GM18505 (cell line): ENCODE results near the gene PRRX2.
"Not testable (repeated sequence)": the region's sequence is repeated elsewhere in the genome, so short reads cannot be mapped to it uniquely, and the experiment has no call there.

Source experiments
- ATAC-seq: cut with Tn5 transposase; IDR thresholded peaks from one replicate; pipeline ENCODE4 v1.9.1; 2021; ENCODE audit not compliant: unreplicated experiment
- POLR2A ChIP-seq: IDR thresholded peaks from 4 replicates; pipeline ENCODE4 v1.6.1; 2011; ENCODE audit warnings: borderline replicate concordance; ENCODE audit not compliant: insufficient read depth, insufficient read length; ENCODE audit errors: extremely low read depth

The PRRX2 gene

DNA sequence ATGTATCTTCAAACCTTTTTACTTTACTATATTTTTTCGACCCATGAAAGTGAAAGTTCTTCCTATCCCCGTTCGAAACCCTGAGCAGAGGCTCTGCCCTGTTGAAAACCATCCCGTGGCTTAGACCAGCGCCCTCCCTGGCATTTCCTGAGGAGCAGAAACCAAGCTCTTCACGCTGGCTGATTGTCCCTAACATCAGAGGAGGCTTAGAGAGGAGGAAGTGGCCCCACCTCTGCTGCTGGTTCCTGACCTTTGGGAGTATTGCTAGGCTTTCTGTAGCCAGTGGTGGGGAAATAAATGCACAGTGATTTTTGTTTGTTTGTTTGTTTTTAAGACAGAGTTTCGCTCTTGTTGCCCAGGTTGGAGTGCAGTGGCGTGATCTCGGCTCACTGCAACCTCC, 91.6 kb downstream of the PRRX2 start:
- ATAC-seq: no peak
- TF ChIP-seq POLR2A: no peak

DNA sequence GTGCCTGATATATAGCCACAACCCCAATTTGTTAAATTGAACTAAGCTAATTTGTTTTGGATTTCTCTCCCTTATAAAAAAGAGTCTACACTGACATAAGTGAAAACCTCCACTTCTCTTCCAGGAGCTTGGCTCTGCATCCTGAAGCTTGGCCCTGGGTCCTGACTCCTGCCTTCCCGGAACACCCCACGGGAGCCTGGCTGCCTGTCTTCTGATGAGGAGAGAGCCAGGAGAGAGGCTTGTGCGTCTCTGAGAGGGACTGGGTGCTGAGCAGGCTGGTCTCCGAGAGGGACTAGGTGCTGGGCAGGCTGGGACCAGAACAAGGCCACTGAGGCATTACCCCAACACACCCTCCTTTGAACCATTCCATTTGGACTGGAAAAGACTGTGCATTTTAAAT, 93.9 kb downstream of the PRRX2 start:
- ATAC-seq: no peak
- TF ChIP-seq POLR2A: no peak

DNA sequence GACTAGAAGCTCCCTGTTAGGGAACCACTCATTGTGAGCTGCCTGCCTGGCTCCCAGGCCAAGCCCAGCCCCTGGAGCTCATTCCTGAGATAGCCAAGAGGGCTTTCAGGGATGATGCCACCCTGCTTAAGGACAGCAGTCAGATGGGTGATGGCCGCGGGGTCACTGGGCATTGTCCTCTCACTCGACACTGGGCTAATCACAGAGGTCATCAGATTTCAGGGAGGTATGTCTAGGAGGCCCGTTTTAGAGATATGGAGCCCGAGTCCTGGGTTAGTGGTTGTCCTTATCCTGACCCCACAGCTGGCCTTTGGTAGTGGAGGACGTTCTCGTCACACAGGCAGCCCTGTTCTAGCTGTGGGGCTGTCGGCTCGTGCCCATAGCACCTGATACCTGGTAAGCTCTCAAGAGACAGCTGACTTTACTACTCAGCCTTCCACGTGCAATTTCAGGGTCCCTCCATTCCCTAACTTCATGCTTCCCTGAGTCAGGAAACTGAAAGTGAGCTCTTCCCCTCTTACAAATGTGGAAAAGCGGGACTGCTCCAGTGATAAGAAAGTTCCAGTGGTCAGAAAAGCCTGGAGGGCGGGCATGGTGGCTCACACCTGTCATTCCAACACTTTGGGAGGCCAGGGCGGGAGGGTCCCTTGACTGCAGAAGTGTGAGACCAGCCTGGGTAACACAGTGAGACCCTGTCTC, 94.5 kb downstream of the PRRX2 start:
- TF ChIP-seq POLR2A: no peak
- no peak for ATAC-seq

DNA sequence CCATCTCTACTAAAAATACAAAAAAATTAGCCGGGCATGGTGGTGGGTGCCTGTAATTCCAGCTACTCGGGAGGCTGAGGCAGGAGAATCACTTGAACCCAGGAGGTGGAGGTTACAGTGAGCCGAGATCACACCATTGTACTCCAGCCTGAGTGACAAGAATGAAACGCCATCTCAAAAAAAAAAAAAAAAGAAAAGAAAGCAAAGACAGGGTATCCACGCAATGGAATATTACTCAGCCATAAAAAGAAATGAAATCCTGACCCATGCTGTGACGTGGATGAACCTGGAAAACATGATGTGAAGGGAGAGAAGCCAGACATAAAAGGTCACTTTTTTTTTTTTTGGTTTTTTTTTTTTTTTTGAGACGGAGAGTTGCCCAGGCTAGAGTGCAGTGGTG, 95.3 kb downstream of the PRRX2 start:
- ATAC-seq: not testable (repeated sequence)

DNA sequence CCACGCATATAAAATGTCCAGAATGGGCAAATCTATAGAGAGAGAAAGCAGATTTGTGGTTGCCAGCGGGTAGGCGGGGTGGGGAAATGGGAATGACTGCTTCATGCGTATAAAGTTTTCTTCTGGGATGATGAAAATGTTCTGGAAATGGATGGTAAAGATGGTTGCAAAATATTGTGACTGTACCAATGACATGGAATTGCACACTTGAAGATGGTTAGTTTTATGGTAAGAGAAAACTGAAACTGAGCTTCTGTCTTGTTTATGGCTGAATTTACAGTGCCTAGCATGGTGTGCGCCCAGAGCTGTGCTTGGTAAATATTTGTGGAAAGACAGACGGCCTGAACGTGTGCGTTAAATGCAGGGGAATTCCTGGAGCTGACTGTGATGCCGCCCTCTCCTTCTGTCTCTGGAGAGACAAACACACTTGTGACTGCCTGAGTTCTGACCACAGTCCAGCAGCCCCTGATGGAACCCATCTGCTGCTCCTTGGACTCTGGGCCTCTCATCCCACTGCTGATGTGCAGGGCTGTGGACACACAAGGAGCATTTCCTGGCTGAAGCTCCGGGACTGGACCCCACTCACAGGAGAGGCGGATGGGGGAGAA, 96.0 kb downstream of the PRRX2 start:
- TF ChIP-seq POLR2A: no peak
- ATAC-seq: no peak

DNA sequence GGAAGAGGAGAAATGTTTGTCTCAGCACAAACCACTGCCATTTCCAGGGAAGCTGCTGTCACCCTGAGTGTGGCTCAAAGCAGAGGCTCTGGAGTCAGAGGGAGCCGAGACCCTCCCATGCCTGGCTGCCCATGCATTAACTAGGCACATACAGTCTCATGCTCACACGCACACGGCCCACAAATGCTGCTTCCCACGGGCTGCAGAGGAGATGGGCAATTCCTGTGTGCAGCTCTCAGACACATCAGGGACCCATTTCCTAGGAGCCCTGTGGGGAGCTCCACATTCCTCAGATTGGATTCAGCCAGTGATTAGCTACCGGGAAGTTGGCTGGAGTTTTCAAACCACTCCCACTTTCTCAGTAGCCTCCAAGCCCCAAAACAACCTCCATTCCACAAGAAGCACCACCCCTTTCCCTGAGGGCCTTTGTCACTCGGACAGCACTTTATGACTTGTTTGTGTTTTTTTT, 96.5 kb downstream of the PRRX2 start:
- no peak for ATAC-seq

DNA sequence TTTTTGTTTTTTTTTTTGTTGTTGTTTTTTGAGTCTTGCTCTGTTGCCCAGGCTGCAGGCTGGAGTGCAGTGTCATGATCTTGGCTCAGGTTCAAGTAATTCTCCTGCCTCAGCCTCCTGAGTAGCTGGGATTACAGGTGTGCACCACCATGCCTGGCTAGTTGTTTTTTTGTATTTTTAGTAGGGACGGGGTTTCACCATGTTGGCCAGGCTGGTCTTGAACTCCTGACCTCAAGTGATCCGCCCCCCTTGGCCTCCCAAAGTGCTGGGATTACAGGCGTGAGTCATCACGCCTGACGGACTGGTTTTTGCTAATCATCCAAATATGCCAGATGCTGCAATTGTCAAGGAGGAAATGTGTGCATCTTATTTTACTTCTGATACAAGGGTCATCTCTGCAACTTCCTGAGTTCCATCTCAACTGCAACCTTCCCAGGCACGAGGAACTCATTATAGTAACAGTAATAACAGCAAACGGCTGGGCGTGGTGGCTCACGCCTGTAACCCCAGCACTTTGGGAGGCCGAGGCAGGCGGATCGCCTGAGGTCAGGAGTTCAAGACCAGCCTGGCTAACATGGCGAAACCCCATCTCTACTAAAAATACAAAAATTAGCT, 97.0 kb downstream of the PRRX2 start:
- ATAC-seq: not testable (repeated sequence)

More for the DNA sequence above, 96.5 kb downstream of the PRRX2 start:
- TF ChIP-seq POLR2A: no peak

DNA sequence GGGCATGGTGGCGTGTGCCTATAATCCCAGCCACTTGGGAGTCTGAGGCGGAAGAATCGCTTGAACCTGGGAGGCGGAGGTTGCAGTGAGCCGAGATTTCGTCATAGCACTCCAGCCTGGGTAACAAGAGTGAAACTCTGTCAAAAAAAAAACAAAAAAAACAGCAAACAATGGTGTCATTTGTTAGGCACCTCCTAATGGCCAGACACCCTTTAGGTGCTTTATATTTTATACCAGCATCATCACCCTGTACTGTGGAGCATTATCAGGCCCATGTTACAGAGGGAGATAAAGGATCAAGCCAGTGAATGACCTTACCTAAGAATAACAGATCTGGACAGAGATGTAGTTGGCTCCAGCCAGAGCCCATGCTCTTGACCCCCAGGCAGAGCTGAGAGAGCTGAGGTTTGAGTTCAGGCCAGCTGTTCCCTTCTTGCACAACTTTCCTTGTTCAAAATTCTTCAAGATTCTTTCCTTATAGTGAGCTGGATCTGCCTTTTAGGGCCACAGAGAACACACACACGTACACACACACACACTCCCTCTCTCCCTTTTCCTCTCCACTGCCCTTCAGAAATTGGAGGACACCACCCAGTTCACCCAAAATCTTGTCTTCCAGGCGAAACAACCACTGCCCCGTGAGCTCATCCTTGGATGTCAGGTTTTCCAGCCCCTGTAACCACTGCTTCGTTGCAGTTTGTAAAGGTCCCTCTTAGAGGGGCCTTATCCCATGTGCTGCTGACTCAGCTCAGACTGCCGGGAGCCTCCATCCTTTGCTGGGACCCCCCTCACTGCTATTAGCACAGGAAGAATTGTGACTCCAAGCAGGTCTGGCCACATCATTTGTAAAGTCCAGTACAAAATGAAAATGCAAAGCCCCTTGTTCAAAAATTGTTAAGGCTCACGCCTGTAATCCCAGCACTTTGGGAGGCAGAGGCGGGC, 97.8 kb downstream of the PRRX2 start:
- no peak for ATAC-seq
- no peak for TF ChIP-seq POLR2A

DNA sequence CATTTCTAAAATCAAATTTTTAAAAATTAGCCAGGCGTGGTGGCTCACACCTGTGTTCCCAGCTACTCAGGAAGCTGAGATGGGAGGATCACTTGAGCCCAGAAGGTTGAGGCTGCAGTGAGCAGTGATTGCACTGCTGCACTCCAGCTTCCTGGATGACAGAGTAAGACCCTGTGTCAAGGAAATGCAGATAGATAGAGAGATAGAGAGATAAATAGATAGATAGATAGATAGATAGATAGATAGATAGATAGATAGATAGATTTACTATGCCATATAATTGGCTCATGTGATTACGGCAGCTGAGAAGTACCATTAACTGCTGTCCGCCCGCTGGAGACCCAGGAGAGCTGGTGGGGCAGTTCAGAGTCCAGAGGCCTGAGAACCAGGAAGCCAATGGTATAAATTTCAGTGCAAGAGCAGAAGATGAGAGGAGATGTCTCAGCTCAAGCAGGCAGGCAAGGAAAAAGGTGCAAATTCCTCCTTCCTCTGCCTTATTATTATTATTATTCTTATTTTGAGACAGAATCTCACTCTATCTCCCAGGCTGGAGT, 100.4 kb downstream of the PRRX2 start:
- ATAC-seq: no peak
- no peak for TF ChIP-seq POLR2A

DNA sequence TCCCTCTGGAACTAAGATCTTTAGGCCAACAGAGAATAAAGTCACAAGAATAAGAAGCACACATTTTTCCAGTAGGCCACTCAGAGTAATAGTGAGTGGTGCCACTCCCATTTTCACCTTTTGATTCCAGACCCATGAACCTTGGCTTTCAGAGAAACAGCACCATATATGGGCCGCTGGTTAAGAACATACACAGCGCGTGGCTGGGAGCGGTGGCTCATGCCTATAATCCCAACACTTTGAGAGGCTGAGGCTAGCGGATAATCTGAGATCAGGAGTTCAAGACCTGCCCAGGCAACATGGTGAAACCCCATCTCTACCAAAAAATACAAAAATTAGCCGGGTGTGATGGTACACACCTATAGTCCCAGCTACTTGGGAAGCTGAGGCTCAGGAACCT, 103.0 kb downstream of the PRRX2 start:
- no peak for TF ChIP-seq POLR2A
- ATAC-seq: no peak

DNA sequence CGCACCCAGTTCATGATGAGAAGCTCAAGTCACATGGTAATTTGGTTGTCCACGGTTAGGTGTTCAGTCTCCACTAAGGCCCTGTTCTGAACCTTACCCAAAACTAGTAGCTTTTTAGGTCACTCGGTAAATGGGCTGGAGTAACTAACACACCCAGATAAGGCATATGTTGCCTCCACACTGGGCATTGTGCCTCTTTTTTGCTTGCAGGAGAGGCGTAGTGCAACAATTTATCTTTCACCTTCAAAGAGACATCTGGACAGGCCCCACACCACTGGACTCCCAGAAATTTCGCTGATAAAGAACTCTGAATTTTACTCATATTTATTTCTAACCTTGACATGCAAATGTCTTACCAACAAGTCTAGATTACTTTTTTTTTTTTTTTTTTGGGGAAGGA, 104.2 kb downstream of the PRRX2 start:
- TF ChIP-seq POLR2A: no peak
- no peak for ATAC-seq

DNA sequence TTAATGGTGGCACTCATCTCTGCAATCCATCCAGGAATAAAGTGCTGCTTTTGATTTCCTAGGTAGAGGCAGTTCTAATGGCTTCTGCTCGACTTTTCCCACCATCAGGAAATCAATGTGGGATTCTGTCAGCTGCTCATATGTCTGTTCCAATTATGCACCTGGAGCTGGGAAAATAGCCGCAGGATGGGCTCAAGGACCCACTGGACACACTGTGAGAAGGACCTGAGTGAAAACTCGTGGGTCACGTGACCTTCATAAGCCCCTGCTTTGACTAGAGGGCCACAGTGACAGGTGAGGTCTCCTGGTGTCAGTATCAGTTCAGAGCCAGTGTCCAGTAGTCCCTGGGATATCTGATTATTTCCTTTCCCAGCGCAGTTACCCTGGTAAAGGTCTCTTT, 105.3 kb downstream of the PRRX2 start:
- no peak for ATAC-seq
- TF ChIP-seq POLR2A: no peak
